HG03097 (cell line): ENCODE data around the gene KIF13A.
"Not testable (repeated sequence)": the region's sequence is repeated elsewhere in the genome, so short reads cannot be mapped to it uniquely, and the experiment has no call there.

Source experiments
- ATAC-seq: cut with Tn5 transposase; IDR thresholded peaks from one replicate; pipeline ENCODE4 v1.9.1; 2021; ENCODE audit not compliant: unreplicated experiment, low FRiP score

The KIF13A gene

DNA sequence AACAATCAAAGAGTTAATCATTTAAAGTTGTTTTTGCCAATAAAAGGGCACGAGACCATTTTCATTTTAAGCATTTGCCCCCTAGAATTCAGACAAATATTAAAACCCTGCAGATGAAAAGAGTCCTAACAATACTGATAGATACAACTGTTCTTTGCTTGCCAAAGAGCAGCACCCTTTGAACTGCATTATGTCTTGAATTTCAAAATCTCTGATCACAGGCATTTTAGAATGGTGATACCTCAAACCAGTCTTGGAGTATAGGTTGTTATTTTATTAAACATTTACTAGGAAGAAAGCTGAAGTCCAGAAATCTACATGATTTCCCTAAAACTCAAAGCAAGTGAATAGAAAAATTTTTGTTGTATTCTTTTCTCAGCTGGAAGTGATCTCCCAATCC lies 108.7 kb downstream of the KIF13A start:
- no peak for ATAC-seq

DNA sequence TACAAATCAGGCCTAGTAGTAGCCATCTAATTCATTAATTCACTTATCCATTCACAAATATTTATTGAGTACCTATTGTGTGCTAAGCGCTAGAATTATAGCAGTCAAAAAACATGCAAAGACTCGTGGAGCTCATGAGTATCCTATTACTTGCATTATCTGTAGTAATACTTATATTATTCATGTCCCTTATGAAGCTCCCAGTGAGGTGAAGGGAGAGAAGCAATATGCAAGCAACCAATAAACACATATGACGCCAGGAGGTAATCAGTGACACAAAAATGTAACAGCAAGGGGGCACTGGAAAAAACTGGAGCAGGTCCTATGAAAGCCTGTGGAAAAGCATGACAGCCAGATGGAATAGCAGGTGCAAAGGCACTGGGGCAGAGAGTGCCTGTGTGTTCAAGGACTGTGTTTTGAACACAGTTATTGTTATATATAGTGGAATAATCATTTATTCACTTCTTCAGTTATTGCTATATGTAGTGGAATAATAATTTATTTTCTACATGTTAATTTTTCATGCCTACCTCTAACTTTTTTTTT lies 109.5 kb downstream of the KIF13A start:
- ATAC-seq: no peak

- no peak for ATAC-seq
These were observed 110.1 kb downstream of the KIF13A start for GRCh38 chr6:17877196-17877894.

DNA sequence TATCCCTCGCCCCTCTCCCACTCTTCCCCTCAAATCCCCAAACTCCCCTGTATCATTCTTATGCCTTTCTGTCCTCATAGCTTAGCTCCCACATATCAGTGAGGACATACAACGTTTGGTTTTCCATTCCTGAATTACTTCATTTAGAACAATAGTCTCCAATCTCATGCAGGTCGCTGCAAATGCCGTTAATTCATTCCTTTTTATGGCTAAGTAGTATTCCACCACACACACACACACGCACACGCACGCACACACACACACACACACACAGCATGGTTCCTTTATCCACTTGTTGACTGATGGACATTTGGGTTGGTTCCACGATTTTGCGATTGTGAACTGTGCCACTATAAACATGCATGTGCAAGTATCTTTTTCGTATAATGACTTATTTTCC lies 112.7 kb downstream of the KIF13A start:
- ATAC-seq: no peak

GRCh38 chr6:17872908-17873307 lies 114.5 kb downstream of the KIF13A start:
- ATAC-seq: no peak

- no peak for ATAC-seq
These were observed 115.6 kb downstream of the KIF13A start for GRCh38 chr6:17871836-17872235.

DNA sequence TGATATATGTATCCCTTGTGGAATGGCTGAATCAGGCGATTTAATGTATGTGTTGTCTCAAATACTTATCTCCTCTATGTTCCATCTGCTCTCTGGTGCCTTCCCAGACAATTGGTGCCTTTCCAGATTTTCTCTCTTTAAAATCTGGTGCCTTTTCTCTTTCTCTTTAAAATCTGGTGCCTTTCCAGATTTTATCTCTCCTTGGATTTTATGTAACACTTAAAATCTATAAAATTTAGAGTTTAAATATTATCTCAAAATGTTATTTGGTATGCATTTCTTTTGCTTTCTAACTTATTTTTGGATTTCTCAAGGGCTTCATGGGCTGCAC lies 116.3 kb downstream of the KIF13A start:
- no peak for ATAC-seq

DNA sequence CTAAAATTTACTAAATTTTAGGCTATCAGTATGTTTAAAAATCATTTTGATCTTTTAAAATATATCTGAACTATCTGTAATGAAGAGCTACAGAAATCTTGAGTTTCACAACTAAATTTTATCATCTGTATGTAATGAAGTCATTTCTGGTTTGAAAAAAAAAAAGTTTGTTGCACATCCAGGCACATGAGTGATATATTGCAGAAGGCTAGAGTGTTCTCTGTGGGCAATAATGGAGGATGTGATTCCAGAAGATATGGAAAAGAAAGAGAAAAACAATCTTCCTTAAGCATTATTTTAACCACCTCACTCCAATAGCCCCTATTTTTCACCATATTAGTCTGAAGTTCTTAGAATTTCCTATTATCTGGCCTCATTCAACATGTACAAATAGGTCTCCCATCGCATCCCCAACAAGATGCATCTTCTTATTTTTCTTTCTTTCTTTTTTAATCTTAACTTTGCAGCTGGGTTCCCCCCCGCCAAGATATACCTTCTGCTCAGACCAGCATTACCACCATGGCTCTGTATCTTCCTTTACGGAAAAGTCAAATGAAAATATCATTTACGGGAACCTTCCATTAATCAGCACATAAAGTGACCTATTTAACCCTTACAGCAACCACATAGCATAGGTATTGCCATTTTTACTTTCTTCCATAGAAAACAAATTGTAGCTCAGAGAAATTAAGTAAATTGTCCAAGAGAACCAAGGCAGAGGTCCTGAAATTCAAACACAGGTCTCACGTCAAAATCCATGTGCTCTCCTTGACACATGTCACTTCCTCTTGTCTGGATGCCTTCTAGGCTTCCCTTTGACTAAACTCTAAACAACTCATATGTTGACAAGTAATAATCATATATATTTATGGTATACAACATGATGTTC lies 116.9 kb downstream of the KIF13A start:
- no peak for ATAC-seq

GRCh38 chr6:17869753-17870050 lies 117.7 kb downstream of the KIF13A start:
- no peak for ATAC-seq

GRCh38 chr6:17869010-17869752 lies 118.3 kb downstream of the KIF13A start:
- no peak for ATAC-seq

- no peak for ATAC-seq
These were observed 119.6 kb downstream of the KIF13A start for GRCh38 chr6:17867880-17868279.

GRCh38 chr6:17866876-17867444 lies 120.5 kb downstream of the KIF13A start:
- no peak for ATAC-seq

DNA sequence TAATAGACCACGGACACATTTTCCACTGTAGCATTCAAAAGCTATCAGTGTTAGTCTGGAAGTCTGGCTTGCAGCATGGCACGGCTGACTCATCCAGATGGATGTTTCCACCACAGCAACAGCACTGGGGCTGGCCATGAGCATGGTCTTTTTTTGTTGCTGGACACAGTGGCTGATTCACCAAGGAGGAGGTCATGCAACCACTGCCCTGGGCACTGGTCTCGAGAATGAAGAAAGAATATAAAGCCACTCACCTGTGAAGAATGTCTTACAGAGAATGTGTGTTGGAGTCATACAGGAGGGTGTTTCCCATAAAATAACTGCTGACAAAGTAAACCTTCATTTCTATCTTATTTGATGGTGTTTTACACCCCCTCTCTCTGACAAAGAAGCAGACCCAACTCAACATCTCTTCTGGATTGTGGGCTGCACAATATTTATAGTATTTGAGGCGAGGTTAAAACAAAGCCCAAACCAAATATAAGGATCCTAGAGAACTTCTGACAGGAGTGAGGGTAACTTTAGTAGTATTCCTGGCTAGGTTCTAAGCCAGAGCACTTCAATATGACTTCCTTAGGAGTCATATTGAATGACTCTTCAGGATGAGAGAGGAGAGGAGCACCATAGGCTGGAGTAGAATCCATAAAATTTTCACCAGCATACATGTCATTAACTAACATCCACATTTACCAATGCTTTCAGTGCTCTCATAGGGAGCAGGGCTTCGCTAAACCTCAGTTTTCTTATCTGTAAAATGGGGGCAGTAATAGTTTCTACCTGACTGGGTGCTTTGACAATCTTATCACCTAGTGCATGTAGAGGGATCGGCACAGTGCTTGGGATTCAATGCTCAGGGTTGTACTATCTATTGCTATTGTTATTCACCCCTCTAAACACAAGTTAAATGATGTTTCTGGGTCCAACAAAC lies 121.4 kb downstream of the KIF13A start:
- ATAC-seq: no peak

DNA sequence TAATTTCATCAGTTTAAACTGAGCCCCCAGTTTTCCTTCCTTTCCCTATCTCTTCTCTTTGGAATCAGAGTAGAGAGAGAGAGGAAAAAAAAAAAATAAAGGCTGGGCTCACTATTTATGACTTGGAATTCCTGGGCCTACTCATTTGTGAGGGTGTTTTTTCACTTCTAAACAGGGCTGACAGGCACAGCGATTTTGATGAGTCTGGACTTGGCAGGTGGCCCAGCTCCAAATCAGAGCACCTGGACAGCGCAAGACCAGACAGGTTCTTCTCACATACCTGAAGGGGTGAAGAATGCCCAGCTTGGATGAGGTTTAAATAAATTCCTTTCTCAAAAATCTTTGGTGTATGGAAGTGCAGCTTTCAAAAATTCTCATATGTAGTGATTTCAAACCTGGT lies 122.2 kb downstream of the KIF13A start:
- no peak for ATAC-seq

GRCh38 chr6:17863901-17864754 lies 123.3 kb downstream of the KIF13A start:
- no peak for ATAC-seq

- ATAC-seq: no peak
These were observed 126.1 kb downstream of the KIF13A start for GRCh38 chr6:17861361-17861760.

GRCh38 chr6:17859846-17860245 lies 127.6 kb downstream of the KIF13A start:
- ATAC-seq: no peak

GRCh38 chr6:17858584-17858983 lies 128.9 kb downstream of the KIF13A start:
- ATAC-seq: no peak

DNA sequence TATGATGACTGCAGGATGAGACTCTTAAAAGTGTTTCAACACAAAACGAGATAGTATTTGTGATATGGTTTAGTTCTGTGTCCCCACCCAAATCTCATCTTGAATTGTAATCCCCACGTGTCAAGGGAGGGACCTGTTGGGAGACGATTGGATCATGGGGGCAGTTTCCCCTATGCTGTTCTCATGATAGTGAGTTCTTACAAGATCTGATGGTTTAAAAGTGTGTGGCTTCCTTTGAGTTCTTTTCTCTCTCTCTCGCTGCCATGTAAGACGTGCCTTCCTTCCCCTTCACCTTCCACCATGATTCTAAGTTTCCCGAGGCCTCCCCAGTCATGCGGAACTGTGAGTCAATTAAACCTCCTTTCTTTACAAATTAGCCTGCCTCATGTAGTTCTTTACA lies 130.2 kb downstream of the KIF13A start:
- not testable (repeated sequence) for ATAC-seq
